ENCODE data around the gene SLC13A3. TPM values are rescaled to one million over a fixed set of nuclear protein-coding genes. Genes with fewer than 3 reads are reported as not detected.

Gene SLC13A3
- total RNA-seq, 1 experiment from 2014 or later = 1.3 TPM

- H3K9me3 ChIP-seq (ENCODE audit: low read depth, low read length, poor library complexity, severe bottlenecking) = no peaks in the 10 kb centered on the region
- intact Hi-C loops (cut with micrococcal nuclease; ENCODE audit: unreplicated experiment) = no loop called here
- H3K36me3 ChIP-seq (ENCODE audit: insufficient read depth, low read length, poor library complexity, severe bottlenecking) = no peaks in the 10 kb centered on the region
- no TSS peak for BruUV-seq (replicated peaks)
- H3K27me3 ChIP-seq (replicated peaks; ENCODE audit: insufficient read depth, low read depth, low read length, poor library complexity) = no peaks in the 10 kb centered on the region
- H3K4me3 ChIP-seq (ENCODE audit: low read depth, low read length, poor library complexity, severe bottlenecking) = no peak overlapping the region
- TF ChIP-seq EZH2 (IDR thresholded peaks at IDR 0.05; ENCODE audit: borderline replicate concordance, low read depth, low read length, poor library complexity, severe bottlenecking) (no peak), CTCF (conservative IDR thresholded peaks at IDR 0.05; ENCODE audit: low read depth, low read length) (no peak)
- no peak overlapping the region for H3K27ac ChIP-seq (ENCODE audit: low read depth, low read length, poor library complexity, severe bottlenecking)
- CTCF ChIA-PET = no interaction called here
- DNase-seq (ENCODE audit: low spot score) = no peak
- POLR2A ChIA-PET (ENCODE audit: low non-redundant PET) = no interaction called here
- no peaks in the 10 kb centered on the region for H3K4me1 ChIP-seq (ENCODE audit: insufficient read depth, low read length, poor library complexity, severe bottlenecking)
These were observed 42.2 kb downstream of the SLC13A3 start for GRCh38 chr20:46609043-46609442.

- ChIA-PET POLR2A (ENCODE audit: low non-redundant PET) (no interaction called here), CTCF (no interaction called here)
- H3K27me3 ChIP-seq (replicated peaks; ENCODE audit: insufficient read depth, low read depth, low read length, poor library complexity) = no peaks in the 10 kb centered on the region
- DNase-seq (ENCODE audit: low spot score) = no peak
- H3K36me3 ChIP-seq (ENCODE audit: insufficient read depth, low read length, poor library complexity, severe bottlenecking) = no peaks in the 10 kb centered on the region
- no peaks in the 10 kb centered on the region for H3K9me3 ChIP-seq (ENCODE audit: low read depth, low read length, poor library complexity, severe bottlenecking)
- intact Hi-C loops (cut with micrococcal nuclease; ENCODE audit: unreplicated experiment) = no loop called here
- H3K4me1 ChIP-seq (ENCODE audit: insufficient read depth, low read length, poor library complexity, severe bottlenecking) = no peaks in the 10 kb centered on the region
- H3K4me3 ChIP-seq (ENCODE audit: low read depth, low read length, poor library complexity, severe bottlenecking) = no peak overlapping the region
- no peak overlapping the region for H3K27ac ChIP-seq (ENCODE audit: low read depth, low read length, poor library complexity, severe bottlenecking)
- TF ChIP-seq CTCF (conservative IDR thresholded peaks at IDR 0.05; ENCODE audit: low read depth, low read length) = no peak
- TF ChIP-seq EZH2 (IDR thresholded peaks at IDR 0.05; ENCODE audit: borderline replicate concordance, low read depth, low read length, poor library complexity, severe bottlenecking) = no peak
- BruUV-seq (replicated peaks) = no TSS peak
These were observed 43.3 kb downstream of the SLC13A3 start for GRCh38 chr20:46607849-46608497.

GRCh38 chr20:46607191-46607848 is 43.9 kb downstream of the SLC13A3 start:
- ChIA-PET CTCF (no interaction called here), POLR2A (ENCODE audit: low non-redundant PET) (no interaction called here)
- BruUV-seq (replicated peaks) = no TSS peak
- Histone ChIP-seq H3K4me3 (ENCODE audit: low read depth, low read length, poor library complexity, severe bottlenecking) (no peak overlapping the region), H3K36me3 (ENCODE audit: insufficient read depth, low read length, poor library complexity, severe bottlenecking) (no peaks in the 10 kb centered on the region), H3K4me1 (ENCODE audit: insufficient read depth, low read length, poor library complexity, severe bottlenecking) (no peaks in the 10 kb centered on the region), H3K27ac (ENCODE audit: low read depth, low read length, poor library complexity, severe bottlenecking) (no peak overlapping the region), H3K27me3 (replicated peaks; ENCODE audit: insufficient read depth, low read depth, low read length, poor library complexity) (no peaks in the 10 kb centered on the region), H3K9me3 (ENCODE audit: low read depth, low read length, poor library complexity, severe bottlenecking) (no peaks in the 10 kb centered on the region)
- intact Hi-C loops (cut with micrococcal nuclease; ENCODE audit: unreplicated experiment) = no loop called here
- no peak for TF ChIP-seq EZH2 (IDR thresholded peaks at IDR 0.05; ENCODE audit: borderline replicate concordance, low read depth, low read length, poor library complexity, severe bottlenecking)
- no peak for TF ChIP-seq CTCF (conservative IDR thresholded peaks at IDR 0.05; ENCODE audit: low read depth, low read length)
- no peak for DNase-seq (ENCODE audit: low spot score)
